ENCODE measurements around the gene GPATCH8. TPM values are rescaled to one million over a fixed set of nuclear protein-coding genes. Genes with fewer than 3 reads are reported as not detected.

GPATCH8 gene
- total RNA-seq, 4 donors from 2014 or later, result 52.7 to 106 (median 57.7) TPM

- intact Hi-C loops (cut with DNase I), result no loop called here
- WGBS, 2 donors, result 5 to 9% methylated on average over 25 to 26 of the region's 26 CpGs
- Histone ChIP-seq H3K9me3 (no peaks in the 10 kb centered on the region), H3K36me3 (no peaks in the 10 kb centered on the region), H3K27me3 (no peaks in the 10 kb centered on the region), H3K4me1 (peaks cover 13 to 17% of the 10 kb centered on the region in 2 donors), H3K4me3 (replicated peaks in 1 of 3) (peak overlapping the region in 2 of 3 donors; percentile 40 to 87), H3K27ac (peak overlapping the region in 1 of 3 donors; percentile 2)
- TF ChIP-seq POLR2A (IDR thresholded peaks at IDR 0.05) (no peak), CTCF (IDR thresholded peaks at IDR 0.05) (no peak)
- DNase-seq, result no peak
These were observed 118.4 kb downstream of the GPATCH8 start for GRCh38 chr17:44384823-44385286.

- H3K27me3 ChIP-seq, result no peaks in the 10 kb centered on the region
- no peak for DNase-seq
- no peaks in the 10 kb centered on the region for H3K36me3 ChIP-seq
- H3K4me3 ChIP-seq (replicated peaks in 1 of 3), result peak overlapping the region in 1 of 3 donors; percentile 40
- intact Hi-C loops (cut with DNase I), result no loop called here
- peak overlapping the region in 1 of 3 donors; percentile 2 for H3K27ac ChIP-seq
- H3K9me3 ChIP-seq, result no peaks in the 10 kb centered on the region
- no peak for TF ChIP-seq POLR2A (IDR thresholded peaks at IDR 0.05)
- no peak for TF ChIP-seq CTCF (IDR thresholded peaks at IDR 0.05)
- peaks cover 13 to 17% of the 10 kb centered on the region in 2 donors for H3K4me1 ChIP-seq
- 42 to 49% methylated on average over 23 to 27 of the region's 29 CpGs for WGBS, 2 donors
These were observed 118.9 kb downstream of the GPATCH8 start for GRCh38 chr17:44384281-44384822.

- Histone ChIP-seq H3K9me3 (no peaks in the 10 kb centered on the region), H3K27ac (no peak overlapping the region), H3K4me3 (replicated peaks in 1 of 3) (no peak overlapping the region), H3K27me3 (no peaks in the 10 kb centered on the region), H3K36me3 (no peaks in the 10 kb centered on the region), H3K4me1 (peaks cover 13 to 17% of the 10 kb centered on the region in 2 donors)
- TF ChIP-seq CTCF (IDR thresholded peaks at IDR 0.05) (no peak), POLR2A (IDR thresholded peaks at IDR 0.05) (no peak)
- WGBS, 2 donors, result 80 to 84% methylated on average over 16 of the region's 16 CpGs
- intact Hi-C loops (cut with DNase I), result no loop called here
- no peak for DNase-seq
These were observed 119.3 kb downstream of the GPATCH8 start for GRCh38 chr17:44383861-44384260.

GRCh38 chr17:44383363-44383762, 119.8 kb downstream of the GPATCH8 start:
- DNase-seq, result no peak
- Histone ChIP-seq H3K9me3 (no peaks in the 10 kb centered on the region), H3K4me1 (peaks cover 13 to 17% of the 10 kb centered on the region in 2 donors), H3K27me3 (no peaks in the 10 kb centered on the region), H3K36me3 (no peaks in the 10 kb centered on the region), H3K4me3 (replicated peaks in 1 of 3) (no peak overlapping the region), H3K27ac (no peak overlapping the region)
- TF ChIP-seq POLR2A (IDR thresholded peaks at IDR 0.05), result no peak
- no peak for TF ChIP-seq CTCF (IDR thresholded peaks at IDR 0.05)
- 98 to 99% methylated on average over 6 to 15 of the region's 15 CpGs for WGBS, 2 donors
- intact Hi-C loops (cut with DNase I), result no loop called here

- no peaks in the 10 kb centered on the region for H3K36me3 ChIP-seq
- H3K27me3 ChIP-seq, result no peaks in the 10 kb centered on the region
- no peak overlapping the region for H3K4me3 ChIP-seq (replicated peaks in 1 of 3)
- DNase-seq, result no peak
- TF ChIP-seq CTCF (IDR thresholded peaks at IDR 0.05) (no peak), POLR2A (IDR thresholded peaks at IDR 0.05) (no peak)
- no peaks in the 10 kb centered on the region for H3K9me3 ChIP-seq
- intact Hi-C loops (cut with DNase I), result no loop called here
- no peak overlapping the region for H3K27ac ChIP-seq
- 91 to 93% methylated on average over 6 of the region's 6 CpGs for WGBS, 2 donors
- H3K4me1 ChIP-seq, result peaks cover 13 to 17% of the 10 kb centered on the region in 2 donors
These were observed 120.3 kb downstream of the GPATCH8 start for GRCh38 chr17:44382917-44383316.
